GM12878 (cell line): ENCODE measurements around the gene UST. TPM values are rescaled to one million over a fixed set of nuclear protein-coding genes. Genes with fewer than 3 reads are reported as not detected.

Experiments
- EED ChIP-seq: sonication (generic); IDR thresholded peaks from 2 replicates; pipeline ENCODE4 v1.6.1; 2016; ENCODE audit warnings: antibody characterized with exemption, low read depth
- SIN3A ChIP-seq: IDR thresholded peaks from 2 replicates; pipeline ENCODE4 v1.6.1; 2012; ENCODE audit warnings: low read depth, low read length, improper control_type of control experiment
- ZNF24 ChIP-seq: fragments of 450-650 bp; IDR thresholded peaks from 2 replicates; pipeline ENCODE4 v1.6.1; 2017; ENCODE audit warnings: antibody characterized with exemption, mild to moderate bottlenecking
- ZNF274 ChIP-seq: IDR thresholded peaks from one replicate; pipeline ENCODE4 v1.8.0; 2011; ENCODE audit not compliant: insufficient read length, insufficient read depth
- ZSCAN29 ChIP-seq: fragments of 450-650 bp; IDR thresholded peaks from 2 replicates; pipeline ENCODE4 v1.6.1; 2017; ENCODE audit warnings: mild to moderate bottlenecking, moderate library complexity
- polyA plus RNA-seq, 11 experiments: library from polyadenylated mRNA; depleted of rRNA in 4 of 11; unstranded in 6 of 11; stranded (reverse) in 5 of 11; fragments of >200 nt; fragmentation: Nextera tagmentation in 4 of 11; fragmentation: Illumina TruSeq in 1 of 11; extraction: Ambion mirVana in 4 of 11; extraction: Trizol in 1 of 11; gene quantifications; 1 replicate in 1 of 11; 2 replicates in 10 of 11; pipeline versions ENCODE4 v1.2.1 to v1.2.3, GENCODE V29; 2011 to 2016; ENCODE audit warnings: inconsistent platforms in 2 of 11, missing spikeins in 2 of 11, low read depth in 1 of 11
- total RNA-seq, 4 experiments: library from RNA; depleted of rRNA in 3 of 4; stranded (reverse); fragments of >200 nt in 3 of 4; fragmentation: Illumina TruSeq in 1 of 4; extraction: Trizol in 1 of 4; gene quantifications; 2 replicates each; pipeline versions ENCODE4 v1.2.1 to v1.2.3, GENCODE V29; 2013 to 2021
- TF ChIP-seq, protein P1 (sequence below): fragments of 450-650 bp; formaldehyde crosslinking; IDR thresholded peaks from 2 replicates; pipeline ENCODE4 v1.4.0; 2020; ENCODE audit warnings: mild to moderate bottlenecking, moderate library complexity

Gene UST
- total and polyA plus RNA-seq, 10 of the 15 experiments (the other 5 are each of a cell fraction or from before 2014, with no cell fraction given): 0.74 to 43.3 (median 2.2) TPM

GRCh38 chr6:149125309-149125708, 378.5 kb downstream of the UST start (continued):
- TF ChIP-seq, protein P1, sequence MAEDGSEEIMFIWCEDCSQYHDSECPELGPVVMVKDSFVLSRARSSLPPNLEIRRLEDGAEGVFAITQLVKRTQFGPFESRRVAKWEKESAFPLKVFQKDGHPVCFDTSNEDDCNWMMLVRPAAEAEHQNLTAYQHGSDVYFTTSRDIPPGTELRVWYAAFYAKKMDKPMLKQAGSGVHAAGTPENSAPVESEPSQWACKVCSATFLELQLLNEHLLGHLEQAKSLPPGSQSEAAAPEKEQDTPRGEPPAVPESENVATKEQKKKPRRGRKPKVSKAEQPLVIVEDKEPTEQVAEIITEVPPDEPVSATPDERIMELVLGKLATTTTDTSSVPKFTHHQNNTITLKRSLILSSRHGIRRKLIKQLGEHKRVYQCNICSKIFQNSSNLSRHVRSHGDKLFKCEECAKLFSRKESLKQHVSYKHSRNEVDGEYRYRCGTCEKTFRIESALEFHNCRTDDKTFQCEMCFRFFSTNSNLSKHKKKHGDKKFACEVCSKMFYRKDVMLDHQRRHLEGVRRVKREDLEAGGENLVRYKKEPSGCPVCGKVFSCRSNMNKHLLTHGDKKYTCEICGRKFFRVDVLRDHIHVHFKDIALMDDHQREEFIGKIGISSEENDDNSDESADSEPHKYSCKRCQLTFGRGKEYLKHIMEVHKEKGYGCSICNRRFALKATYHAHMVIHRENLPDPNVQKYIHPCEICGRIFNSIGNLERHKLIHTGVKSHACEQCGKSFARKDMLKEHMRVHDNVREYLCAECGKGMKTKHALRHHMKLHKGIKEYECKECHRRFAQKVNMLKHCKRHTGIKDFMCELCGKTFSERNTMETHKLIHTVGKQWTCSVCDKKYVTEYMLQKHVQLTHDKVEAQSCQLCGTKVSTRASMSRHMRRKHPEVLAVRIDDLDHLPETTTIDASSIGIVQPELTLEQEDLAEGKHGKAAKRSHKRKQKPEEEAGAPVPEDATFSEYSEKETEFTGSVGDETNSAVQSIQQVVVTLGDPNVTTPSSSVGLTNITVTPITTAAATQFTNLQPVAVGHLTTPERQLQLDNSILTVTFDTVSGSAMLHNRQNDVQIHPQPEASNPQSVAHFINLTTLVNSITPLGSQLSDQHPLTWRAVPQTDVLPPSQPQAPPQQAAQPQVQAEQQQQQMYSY (CRISPR knock-in tag): no peak
- no peak for TF ChIP-seq ZNF24
- TF ChIP-seq ZNF274: no peak
- TF ChIP-seq SIN3A: no peak
- no peak for TF ChIP-seq EED
- TF ChIP-seq ZSCAN29: no peak
- TF ChIP-seq, all 136 proteins: peak for 0
